Transverse colon (tissue), 4 donors: ENCODE measurements around the gene COMMD1. TPM values are rescaled to one million over a fixed set of nuclear protein-coding genes. Genes with fewer than 3 reads are reported as not detected.

Experiments
- DNase-seq: peaks from one replicate; pipeline ENCODE4 v3.0.0-alpha.2; 2019
- H3K27ac ChIP-seq, 4 donors: fragments of 200-600 bp; sonication (generic); 2 replicates each; pipeline ENCODE4 v1.5.1; 2016 to 2018; ENCODE audit warnings: inconsistent platforms in 4 of 4
- H3K27me3 ChIP-seq: fragments of 200-600 bp; sonication (generic); 2 replicates; pipeline ENCODE4 v1.5.1; 2017; ENCODE audit warnings: inconsistent platforms
- H3K36me3 ChIP-seq, 4 donors: fragments of 200-600 bp; sonication (generic); 2 replicates each; pipeline ENCODE4 v1.5.1; 2017 to 2019; ENCODE audit warnings: inconsistent platforms in 4 of 4
- H3K4me1 ChIP-seq, 4 donors: fragments of 200-600 bp; sonication (generic); 2 replicates each; pipeline ENCODE4 v1.5.1; 2017 to 2020; ENCODE audit warnings: inconsistent platforms in 4 of 4
- H3K4me3 ChIP-seq, 4 donors: fragments of 200-600 bp; sonication (generic); 1 replicate in 1 of 4; 2 replicates in 3 of 4; pipeline versions ENCODE4 v1.5.1 to v1.6.1; 2017 to 2019; ENCODE audit warnings: inconsistent platforms in 4 of 4
- H3K9me3 ChIP-seq, 2 donors: fragments of 200-600 bp; sonication (generic); 2 replicates each; pipeline ENCODE4 v1.5.1; 2017 to 2019; ENCODE audit warnings: inconsistent platforms in 2 of 2
- CTCF ChIP-seq, 5 experiments: fragments of 200-600 bp in 3 of 5; fragments of 450-650 bp in 2 of 5; sonication (generic) in 3 of 5; IDR thresholded peaks; 1 replicate in 2 of 5; 2 replicates in 3 of 5; pipeline ENCODE4 v1.5.1; 2016 to 2017; ENCODE audit warnings: antibody characterized with exemption in 5 of 5, inconsistent platforms in 3 of 5, mild to moderate bottlenecking in 2 of 5, moderate library complexity in 1 of 5
- EP300 ChIP-seq: sonication (generic); formaldehyde crosslinking; IDR thresholded peaks from one replicate; pipeline ENCODE4 v1.6.1; 2017; ENCODE audit warnings: antibody characterized with exemption, low read depth
- POLR2A ChIP-seq: fragments of 450-650 bp; IDR thresholded peaks from one replicate; pipeline ENCODE4 v1.6.1; 2016; ENCODE audit warnings: antibody characterized with exemption, mild to moderate bottlenecking, moderate library complexity
- POLR2AphosphoS5 ChIP-seq, 3 donors: sonication (generic); formaldehyde crosslinking; IDR thresholded peaks; one replicate each; pipeline ENCODE4 v1.6.1; 2016; ENCODE audit warnings: antibody characterized with exemption in 3 of 3
- WGBS, 2 donors: methylation state at CpG; one replicate each; pipeline ENCODE4 v1.1.5; 2018; ENCODE audit warnings: low coverage in 1 of 2; 5-methylcytosine and 5-hydroxymethylcytosine counted together
- in situ Hi-C, 4 donors: fragments of 200-750 bp; cut with MboI; loops; one replicate each; pipeline versions ENCODE4 v1.15.0 to v1.15.1; 2017; ENCODE audit warnings: low sequenced_read_pairs in 3 of 4, low pct_ligation_motif_present in 1 of 4, low pct_unique_long_range_greater_than_20kb in 1 of 4
- intact Hi-C: fragments of 100-400 bp; cut with DNase I; formaldehyde crosslinking; loops from one replicate; pipeline ENCODE4 v1.15.1; 2023; ENCODE audit warnings: low total_unique reads
- total RNA-seq, 4 donors: library from RNA; depleted of rRNA; stranded (reverse); fragments of >200 nt; gene quantifications; one replicate each; pipeline ENCODE4 v1.1.0, GENCODE V29; 2016

COMMD1 gene
- total RNA-seq, 4 donors from 2014 or later, result 28.9 to 61.0 (median 36.8) TPM

DNA sequence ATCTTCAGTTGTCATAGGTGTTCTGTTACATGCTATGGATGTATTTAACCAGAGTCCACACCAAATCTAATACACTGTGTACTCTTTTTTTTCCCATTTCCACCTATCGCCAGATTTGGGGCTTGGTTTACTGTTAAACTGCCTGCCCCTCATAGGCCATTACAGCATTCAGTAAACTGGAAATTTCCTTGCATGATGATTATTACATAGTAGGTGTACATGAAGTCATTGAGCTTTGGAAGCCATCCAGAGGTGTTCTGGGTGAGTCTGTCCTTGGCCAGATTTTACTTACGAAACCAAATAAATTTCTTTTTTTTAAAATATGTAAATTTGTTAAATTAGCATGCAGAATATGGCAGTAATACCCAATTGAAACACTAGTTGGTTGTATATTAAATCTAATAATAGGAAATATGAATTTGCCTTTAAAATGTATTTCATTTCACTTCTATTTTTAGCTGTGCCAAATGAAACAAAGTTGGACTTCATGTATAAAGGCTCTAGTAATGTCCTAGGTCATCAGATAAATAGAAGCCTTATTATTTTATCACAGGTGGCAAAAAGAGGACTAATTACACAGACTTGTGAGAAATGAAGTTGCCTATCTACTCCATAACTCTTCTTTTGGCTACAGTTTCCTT is 60.7 kb downstream of the COMMD1 start:
- intact Hi-C loops, result no loop called here
- Histone ChIP-seq H3K27ac (no peak overlapping the region), H3K4me1 (peaks cover 7 to 38% (median 14%) of the 10 kb centered on the region in 4 donors), H3K27me3 (no peaks in the 10 kb centered on the region), H3K9me3 (no peaks in the 10 kb centered on the region), H3K36me3 (no peaks in the 10 kb centered on the region), H3K4me3 (no peak overlapping the region)
- no peak for DNase-seq
- in situ Hi-C loops, result no loop called here
- 100% methylated on average over 2 of the region's 2 CpGs for WGBS, 2 donors
- TF ChIP-seq CTCF (IDR thresholded peaks at IDR 0.05), result peak in 2 of 5 experiments; percentile 21 to 29
- no peak for TF ChIP-seq POLR2A

DNA sequence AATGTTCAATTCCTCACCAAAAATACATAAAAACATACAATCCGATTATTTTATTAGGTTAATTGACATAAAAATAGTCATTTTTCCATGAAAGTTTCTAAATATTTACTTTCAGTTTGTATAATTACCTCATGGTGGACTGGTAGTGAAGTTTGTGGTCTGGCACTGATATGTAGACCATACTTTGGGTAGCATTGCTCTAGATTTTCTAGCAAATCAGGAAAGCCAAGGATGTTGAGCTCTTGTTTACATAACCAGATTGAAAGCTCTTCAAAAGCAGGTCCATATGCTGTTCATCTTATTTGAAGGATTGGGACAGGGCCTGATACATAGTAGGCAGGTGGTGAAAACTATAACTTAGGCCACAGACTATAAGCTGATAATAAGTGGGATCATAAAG is 61.8 kb downstream of the COMMD1 start:
- in situ Hi-C loops, result no loop called here
- 71 to 90% methylated on average over 1 of the region's 1 CpG for WGBS, 2 donors

GRCh38 chr2:61969376-61969775 is 63.9 kb downstream of the COMMD1 start:
- peaks cover 0 to 26% (median 3%) of the 10 kb centered on the region in 4 donors for H3K4me1 ChIP-seq
- intact Hi-C loops, result no loop called here
- no peaks in the 10 kb centered on the region for H3K36me3 ChIP-seq
- no peak for DNase-seq
- WGBS, 2 donors, result 35 to 47% methylated on average over 1 of the region's 1 CpG
- H3K4me3 ChIP-seq, result no peak overlapping the region
- no peak overlapping the region for H3K27ac ChIP-seq
- no peaks in the 10 kb centered on the region for H3K27me3 ChIP-seq
- in situ Hi-C loops, result no loop called here
- TF ChIP-seq POLR2AphosphoS5 (IDR thresholded peaks at IDR 0.05), result no peak
- no peak for TF ChIP-seq EP300
- no peak for TF ChIP-seq CTCF (IDR thresholded peaks at IDR 0.05)
- TF ChIP-seq POLR2A, result no peak
- H3K9me3 ChIP-seq, result no peaks in the 10 kb centered on the region

More for the DNA sequence above, 61.8 kb downstream of the COMMD1 start:
- intact Hi-C loops, result no loop called here
- H3K36me3 ChIP-seq, result no peaks in the 10 kb centered on the region
- H3K27ac ChIP-seq, result no peak overlapping the region
- no peaks in the 10 kb centered on the region for H3K9me3 ChIP-seq
- H3K4me1 ChIP-seq, result peaks cover 6 to 28% (median 7%) of the 10 kb centered on the region in 4 donors
- no peaks in the 10 kb centered on the region for H3K27me3 ChIP-seq
- no peak overlapping the region for H3K4me3 ChIP-seq
- no peak for DNase-seq
- TF ChIP-seq POLR2AphosphoS5 (IDR thresholded peaks at IDR 0.05) (no peak), POLR2A (no peak), CTCF (IDR thresholded peaks at IDR 0.05) (no peak), EP300 (no peak)

- peaks cover 0 to 26% (median 3%) of the 10 kb centered on the region in 4 donors for H3K4me1 ChIP-seq
- WGBS, 2 donors, result 53 to 76% methylated on average over 5 to 14 of the region's 14 CpGs
- no peak for TF ChIP-seq EP300
- TF ChIP-seq POLR2A, result no peak
- TF ChIP-seq POLR2AphosphoS5 (IDR thresholded peaks at IDR 0.05), result no peak
- TF ChIP-seq CTCF (IDR thresholded peaks at IDR 0.05), result no peak
- intact Hi-C loops, result no loop called here
- in situ Hi-C loops, result no loop called here
- H3K36me3 ChIP-seq, result no peaks in the 10 kb centered on the region
- H3K9me3 ChIP-seq, result no peaks in the 10 kb centered on the region
- no peaks in the 10 kb centered on the region for H3K27me3 ChIP-seq
- no peak for DNase-seq
- no peak overlapping the region for H3K4me3 ChIP-seq
- H3K27ac ChIP-seq, result peak overlapping the region in 1 of 4 donors; percentile 38
Measured at GRCh38 chr2:61970807-61971556, 65.5 kb downstream of the COMMD1 start.
